GM10266 (cell line): ENCODE measurements around the gene ARMC2.

Source experiments
- DNase-seq: peaks from one replicate; pipeline ENCODE4 v3.0.0; 2012; ENCODE audit errors: extremely low spot score
- CTCF ChIP-seq: IDR thresholded peaks from 2 replicates; pipeline ENCODE4 v1.5.1; 2012; ENCODE audit warnings: mild to moderate bottlenecking, low read depth; ENCODE audit not compliant: control insufficient read depth, insufficient read depth; ENCODE audit errors: missing control alignments

ARMC2 gene

GRCh38 chr6:108869876-108870275, 21.7 kb downstream of the ARMC2 start:
- TF ChIP-seq CTCF, result no peak
- no peak for DNase-seq

GRCh38 chr6:108870357-108870756, 22.1 kb downstream of the ARMC2 start:
- no peak for TF ChIP-seq CTCF
- no peak for DNase-seq

GRCh38 chr6:108872141-108872557, 23.9 kb downstream of the ARMC2 start:
- TF ChIP-seq CTCF, result no peak
- no peak for DNase-seq

GRCh38 chr6:108872575-108872974, 24.4 kb downstream of the ARMC2 start:
- TF ChIP-seq CTCF, result no peak
- no peak for DNase-seq

GRCh38 chr6:108873251-108873650, 25.0 kb downstream of the ARMC2 start:
- TF ChIP-seq CTCF, result no peak
- DNase-seq, result no peak

GRCh38 chr6:108873971-108874370, 25.7 kb downstream of the ARMC2 start:
- no peak for DNase-seq
- no peak for TF ChIP-seq CTCF

GRCh38 chr6:108874470-108875160, 26.4 kb downstream of the ARMC2 start:
- peak; percentile 58 for DNase-seq
- TF ChIP-seq CTCF, result no peak
